Measurements from ENCODE around the gene CCDC91.

DNA sequence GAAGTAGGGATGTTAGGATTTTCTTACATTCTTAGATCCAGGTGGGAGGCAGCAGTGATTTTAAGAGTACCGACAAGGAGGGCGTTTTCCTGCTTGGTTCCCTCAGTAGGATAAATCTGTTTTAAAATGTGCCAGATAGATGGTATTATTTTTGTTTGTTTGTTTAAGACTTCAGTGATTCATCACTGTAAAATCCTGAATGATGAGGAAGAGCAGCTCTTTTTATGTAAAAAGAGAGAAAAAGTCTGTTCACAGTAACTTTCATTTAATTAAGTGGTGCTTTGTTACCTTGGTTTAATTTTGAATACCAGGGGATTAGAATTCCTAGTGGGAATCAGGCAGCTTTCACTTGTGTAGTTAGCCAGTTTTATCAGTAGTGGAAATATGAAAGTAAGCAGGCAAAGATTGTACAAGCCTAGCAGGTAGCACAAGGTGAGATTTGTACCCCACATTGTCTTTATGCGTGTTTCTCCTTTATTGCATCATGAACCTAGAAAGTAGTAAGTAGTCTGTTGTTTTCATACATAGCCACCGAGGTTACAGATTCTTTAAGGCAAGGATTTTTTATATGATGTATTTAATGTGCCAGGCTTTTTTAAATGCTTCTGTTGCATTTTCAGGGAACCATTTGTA lies 349.6 kb downstream of the CCDC91 start:
- TF ChIP-seq EZH2 (IDR thresholded peaks at IDR 0.05; ENCODE audit: borderline replicate concordance, low read depth, low read length, poor library complexity, severe bottlenecking) (no peak), CTCF (conservative IDR thresholded peaks at IDR 0.05; ENCODE audit: low read depth, low read length) (no peak)

Measured in A673 (cell line).